Epithelial cell of esophagus (primary cell): ENCODE results near the gene CADM1.

Experiments used
- DNase-seq: peaks from one replicate; pipeline ENCODE4 v3.0.0; 2010; ENCODE audit warnings: low read depth
- H3K4me3 ChIP-seq: 2 replicates; pipeline ENCODE4 v1.5.1; 2011; ENCODE audit warnings: mild to moderate bottlenecking, low read length, control low read depth
- CTCF ChIP-seq: IDR thresholded peaks from 2 replicates; pipeline ENCODE4 v1.5.1; 2011; ENCODE audit warnings: low read depth, mild to moderate bottlenecking, low read length, control low read depth, inconsistent platforms; ENCODE audit not compliant: insufficient read depth; ENCODE audit errors: missing control alignments

Gene CADM1

GRCh38 chr11:115469361-115469760, 34.9 kb downstream of the CADM1 start:
- TF ChIP-seq CTCF, result no peak
- no peak for DNase-seq
- no peak overlapping the region for H3K4me3 ChIP-seq

GRCh38 chr11:115466122-115466521, 38.1 kb downstream of the CADM1 start:
- TF ChIP-seq CTCF, result no peak
- no peak for DNase-seq
- H3K4me3 ChIP-seq, result no peak overlapping the region

GRCh38 chr11:115464269-115464668, 39.9 kb downstream of the CADM1 start:
- H3K4me3 ChIP-seq, result no peak overlapping the region
- TF ChIP-seq CTCF, result no peak
- DNase-seq, result no peak

GRCh38 chr11:115463606-115464005, 40.6 kb downstream of the CADM1 start:
- no peak for TF ChIP-seq CTCF
- H3K4me3 ChIP-seq, result no peak overlapping the region
- no peak for DNase-seq

GRCh38 chr11:115462757-115463156, 41.5 kb downstream of the CADM1 start:
- H3K4me3 ChIP-seq, result no peak overlapping the region
- no peak for DNase-seq
- TF ChIP-seq CTCF, result no peak

GRCh38 chr11:115462004-115462541, 42.1 kb downstream of the CADM1 start:
- TF ChIP-seq CTCF, result no peak
- no peak for DNase-seq

GRCh38 chr11:115460512-115460911, 43.7 kb downstream of the CADM1 start:
- no peak overlapping the region for H3K4me3 ChIP-seq
- no peak for DNase-seq
- TF ChIP-seq CTCF, result no peak

More at GRCh38 chr11:115462004-115462541, 42.1 kb downstream of the CADM1 start:
- no peak overlapping the region for H3K4me3 ChIP-seq
